Esophagus squamous epithelium (tissue), 4 donors: ENCODE results near the gene NLK.

ENCODE experiments used
- POLR2A ChIP-seq, 4 donors: fragments of 450-650 bp; IDR thresholded peaks; one replicate each; pipeline ENCODE4 v1.6.1; 2017; ENCODE audit warnings: antibody characterized with exemption in 4 of 4, mild to moderate bottlenecking in 4 of 4, moderate library complexity in 3 of 4
- TF ChIP-seq, protein P1 (sequence below), 6 experiments: fragments of 450-650 bp in 4 of 6; fragments of 200-600 bp in 2 of 6; sonication (generic) in 2 of 6; IDR thresholded peaks; one replicate each; pipeline ENCODE4 v1.5.1; 2016 to 2019; ENCODE audit warnings: antibody characterized with exemption in 6 of 6, mild to moderate bottlenecking in 4 of 6, moderate library complexity in 4 of 6

DNA sequence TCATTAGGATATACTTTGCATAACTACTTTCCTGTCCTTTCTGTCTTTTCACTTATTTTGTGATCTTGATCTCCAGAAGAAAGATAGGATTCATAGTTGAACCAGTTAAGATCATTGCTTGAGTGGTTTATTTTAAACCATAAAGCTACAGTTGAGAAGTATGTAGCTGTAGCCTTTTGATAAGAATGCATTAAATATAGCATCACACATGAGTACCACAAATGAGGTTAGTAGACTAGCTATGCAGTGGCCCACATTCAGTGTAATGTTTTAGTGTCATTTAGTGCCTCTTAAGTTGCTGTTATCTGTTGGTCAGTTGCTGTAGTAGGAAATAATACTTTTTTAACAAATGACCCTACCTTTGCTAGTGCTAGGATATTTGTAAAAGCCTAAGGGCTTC, 1.3 kb downstream of the NLK start:
- TF ChIP-seq POLR2A (IDR thresholded peaks at IDR 0.05): no peak
- TF ChIP-seq, protein P1, sequence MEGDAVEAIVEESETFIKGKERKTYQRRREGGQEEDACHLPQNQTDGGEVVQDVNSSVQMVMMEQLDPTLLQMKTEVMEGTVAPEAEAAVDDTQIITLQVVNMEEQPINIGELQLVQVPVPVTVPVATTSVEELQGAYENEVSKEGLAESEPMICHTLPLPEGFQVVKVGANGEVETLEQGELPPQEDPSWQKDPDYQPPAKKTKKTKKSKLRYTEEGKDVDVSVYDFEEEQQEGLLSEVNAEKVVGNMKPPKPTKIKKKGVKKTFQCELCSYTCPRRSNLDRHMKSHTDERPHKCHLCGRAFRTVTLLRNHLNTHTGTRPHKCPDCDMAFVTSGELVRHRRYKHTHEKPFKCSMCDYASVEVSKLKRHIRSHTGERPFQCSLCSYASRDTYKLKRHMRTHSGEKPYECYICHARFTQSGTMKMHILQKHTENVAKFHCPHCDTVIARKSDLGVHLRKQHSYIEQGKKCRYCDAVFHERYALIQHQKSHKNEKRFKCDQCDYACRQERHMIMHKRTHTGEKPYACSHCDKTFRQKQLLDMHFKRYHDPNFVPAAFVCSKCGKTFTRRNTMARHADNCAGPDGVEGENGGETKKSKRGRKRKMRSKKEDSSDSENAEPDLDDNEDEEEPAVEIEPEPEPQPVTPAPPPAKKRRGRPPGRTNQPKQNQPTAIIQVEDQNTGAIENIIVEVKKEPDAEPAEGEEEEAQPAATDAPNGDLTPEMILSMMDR (IDR thresholded peaks at IDR 0.05): no peak
